Measurements from ENCODE around the gene GABRA1. TPM values are rescaled to one million over a fixed set of nuclear protein-coding genes. Genes with fewer than 3 reads are reported as not detected.

The GABRA1 gene
- polyA plus RNA-seq, 1 donor: 0.61 TPM

- no peak for DNase-seq
- Histone ChIP-seq H3K4me3 (ENCODE audit: low read length) (no peak overlapping the region), H3K9me3 (ENCODE audit: control insufficient read depth, low read depth, low read length) (no peaks in the 10 kb centered on the region)
Measured at GRCh38 chr5:161889971-161890370, 42.1 kb downstream of the GABRA1 start.

GRCh38 chr5:161895514-161895913 lies 47.6 kb downstream of the GABRA1 start:
- Histone ChIP-seq H3K4me1 (ENCODE audit: control insufficient read depth, insufficient read depth, low read length) (no peaks in the 10 kb centered on the region), H3K9me3 (ENCODE audit: control insufficient read depth, low read depth, low read length) (no peaks in the 10 kb centered on the region)
- no CpG with 5 or more reads among the region's 1 CpG for WGBS (ENCODE audit: insufficient coverage, low lambda C conversion rate)

More at GRCh38 chr5:161889971-161890370, 42.1 kb downstream of the GABRA1 start:
- H3K27ac ChIP-seq (ENCODE audit: low read length): no peak overlapping the region
- H3K4me1 ChIP-seq (ENCODE audit: control insufficient read depth, insufficient read depth, low read length): no peaks in the 10 kb centered on the region
- H3K36me3 ChIP-seq (ENCODE audit: control insufficient read depth, insufficient read depth, low read length): no peaks in the 10 kb centered on the region
- no peaks in the 10 kb centered on the region for H3K27me3 ChIP-seq (ENCODE audit: control insufficient read depth, insufficient read depth, low read length)

GRCh38 chr5:161897033-161897432 lies 49.1 kb downstream of the GABRA1 start:
- no peak overlapping the region for H3K27ac ChIP-seq (ENCODE audit: low read length)
- no peak for DNase-seq
- H3K27me3 ChIP-seq (ENCODE audit: control insufficient read depth, insufficient read depth, low read length): no peaks in the 10 kb centered on the region
- H3K4me3 ChIP-seq (ENCODE audit: low read length): no peak overlapping the region
- no peaks in the 10 kb centered on the region for H3K4me1 ChIP-seq (ENCODE audit: control insufficient read depth, insufficient read depth, low read length)
- H3K9me3 ChIP-seq (ENCODE audit: control insufficient read depth, low read depth, low read length): no peaks in the 10 kb centered on the region
- WGBS (ENCODE audit: insufficient coverage, low lambda C conversion rate): no CpG with 5 or more reads among the region's 7 CpGs
- no peaks in the 10 kb centered on the region for H3K36me3 ChIP-seq (ENCODE audit: control insufficient read depth, insufficient read depth, low read length)

More at GRCh38 chr5:161895514-161895913, 47.6 kb downstream of the GABRA1 start:
- no peaks in the 10 kb centered on the region for H3K36me3 ChIP-seq (ENCODE audit: control insufficient read depth, insufficient read depth, low read length)
- no peak for DNase-seq
- no peaks in the 10 kb centered on the region for H3K27me3 ChIP-seq (ENCODE audit: control insufficient read depth, insufficient read depth, low read length)
- no peak overlapping the region for H3K27ac ChIP-seq (ENCODE audit: low read length)
- no peak overlapping the region for H3K4me3 ChIP-seq (ENCODE audit: low read length)

- H3K27ac ChIP-seq (ENCODE audit: low read length): no peak overlapping the region
- no peaks in the 10 kb centered on the region for H3K4me1 ChIP-seq (ENCODE audit: control insufficient read depth, insufficient read depth, low read length)
Measured at GRCh38 chr5:161899590-161899989, 51.7 kb downstream of the GABRA1 start.

GRCh38 chr5:161900981-161901380 lies 53.1 kb downstream of the GABRA1 start:
- H3K4me3 ChIP-seq (ENCODE audit: low read length): no peak overlapping the region
- DNase-seq: no peak
- H3K9me3 ChIP-seq (ENCODE audit: control insufficient read depth, low read depth, low read length): no peaks in the 10 kb centered on the region
- H3K27me3 ChIP-seq (ENCODE audit: control insufficient read depth, insufficient read depth, low read length): no peaks in the 10 kb centered on the region
- H3K27ac ChIP-seq (ENCODE audit: low read length): no peak overlapping the region
- no peaks in the 10 kb centered on the region for H3K36me3 ChIP-seq (ENCODE audit: control insufficient read depth, insufficient read depth, low read length)
- 80% methylated on average over 1 of the region's 1 CpG for WGBS (ENCODE audit: insufficient coverage, low lambda C conversion rate)
- H3K4me1 ChIP-seq (ENCODE audit: control insufficient read depth, insufficient read depth, low read length): no peaks in the 10 kb centered on the region

More at GRCh38 chr5:161899590-161899989, 51.7 kb downstream of the GABRA1 start:
- Histone ChIP-seq H3K9me3 (ENCODE audit: control insufficient read depth, low read depth, low read length) (no peaks in the 10 kb centered on the region), H3K36me3 (ENCODE audit: control insufficient read depth, insufficient read depth, low read length) (no peaks in the 10 kb centered on the region), H3K27me3 (ENCODE audit: control insufficient read depth, insufficient read depth, low read length) (no peaks in the 10 kb centered on the region), H3K4me3 (ENCODE audit: low read length) (no peak overlapping the region)
- no peak for DNase-seq

- DNase-seq: no peak
- WGBS (ENCODE audit: insufficient coverage, low lambda C conversion rate): no CpG with 5 or more reads among the region's 1 CpG
- no peaks in the 10 kb centered on the region for H3K36me3 ChIP-seq (ENCODE audit: control insufficient read depth, insufficient read depth, low read length)
- no peaks in the 10 kb centered on the region for H3K27me3 ChIP-seq (ENCODE audit: control insufficient read depth, insufficient read depth, low read length)
- no peak overlapping the region for H3K4me3 ChIP-seq (ENCODE audit: low read length)
- no peak overlapping the region for H3K27ac ChIP-seq (ENCODE audit: low read length)
- H3K4me1 ChIP-seq (ENCODE audit: control insufficient read depth, insufficient read depth, low read length): no peaks in the 10 kb centered on the region
- no peaks in the 10 kb centered on the region for H3K9me3 ChIP-seq (ENCODE audit: control insufficient read depth, low read depth, low read length)
Measured at GRCh38 chr5:161921781-161922180, 73.9 kb downstream of the GABRA1 start.

- no peaks in the 10 kb centered on the region for H3K27me3 ChIP-seq (ENCODE audit: control insufficient read depth, insufficient read depth, low read length)
- no peaks in the 10 kb centered on the region for H3K9me3 ChIP-seq (ENCODE audit: control insufficient read depth, low read depth, low read length)
- no peaks in the 10 kb centered on the region for H3K36me3 ChIP-seq (ENCODE audit: control insufficient read depth, insufficient read depth, low read length)
- no peaks in the 10 kb centered on the region for H3K4me1 ChIP-seq (ENCODE audit: control insufficient read depth, insufficient read depth, low read length)
- WGBS (ENCODE audit: insufficient coverage, low lambda C conversion rate): 88% methylated on average over 2 of the region's 3 CpGs
- DNase-seq: no peak
- no peak overlapping the region for H3K27ac ChIP-seq (ENCODE audit: low read length)
- no peak overlapping the region for H3K4me3 ChIP-seq (ENCODE audit: low read length)
Measured at GRCh38 chr5:161924270-161924669, 76.3 kb downstream of the GABRA1 start.

GRCh38 chr5:161925960-161926359 lies 78.0 kb downstream of the GABRA1 start:
- H3K36me3 ChIP-seq (ENCODE audit: control insufficient read depth, insufficient read depth, low read length): no peaks in the 10 kb centered on the region
- H3K4me3 ChIP-seq (ENCODE audit: low read length): no peak overlapping the region
- H3K27ac ChIP-seq (ENCODE audit: low read length): no peak overlapping the region
- no peaks in the 10 kb centered on the region for H3K4me1 ChIP-seq (ENCODE audit: control insufficient read depth, insufficient read depth, low read length)
- no CpG with 5 or more reads among the region's 4 CpGs for WGBS (ENCODE audit: insufficient coverage, low lambda C conversion rate)
- no peaks in the 10 kb centered on the region for H3K27me3 ChIP-seq (ENCODE audit: control insufficient read depth, insufficient read depth, low read length)
- H3K9me3 ChIP-seq (ENCODE audit: control insufficient read depth, low read depth, low read length): no peaks in the 10 kb centered on the region
- DNase-seq: no peak

- H3K27ac ChIP-seq (ENCODE audit: low read length): no peak overlapping the region
- no peak for DNase-seq
- H3K36me3 ChIP-seq (ENCODE audit: control insufficient read depth, insufficient read depth, low read length): no peaks in the 10 kb centered on the region
- 94% methylated on average over 3 of the region's 3 CpGs for WGBS (ENCODE audit: insufficient coverage, low lambda C conversion rate)
- no peaks in the 10 kb centered on the region for H3K9me3 ChIP-seq (ENCODE audit: control insufficient read depth, low read depth, low read length)
- H3K4me1 ChIP-seq (ENCODE audit: control insufficient read depth, insufficient read depth, low read length): no peaks in the 10 kb centered on the region
- no peak overlapping the region for H3K4me3 ChIP-seq (ENCODE audit: low read length)
- no peaks in the 10 kb centered on the region for H3K27me3 ChIP-seq (ENCODE audit: control insufficient read depth, insufficient read depth, low read length)
Measured at GRCh38 chr5:161934486-161934885, 86.6 kb downstream of the GABRA1 start.

GRCh38 chr5:161944974-161945373 lies 97.1 kb downstream of the GABRA1 start:
- no peak for DNase-seq
- Histone ChIP-seq H3K4me1 (ENCODE audit: control insufficient read depth, insufficient read depth, low read length) (no peaks in the 10 kb centered on the region), H3K36me3 (ENCODE audit: control insufficient read depth, insufficient read depth, low read length) (no peaks in the 10 kb centered on the region), H3K4me3 (ENCODE audit: low read length) (no peak overlapping the region), H3K27me3 (ENCODE audit: control insufficient read depth, insufficient read depth, low read length) (no peaks in the 10 kb centered on the region), H3K27ac (ENCODE audit: low read length) (no peak overlapping the region), H3K9me3 (ENCODE audit: control insufficient read depth, low read depth, low read length) (no peaks in the 10 kb centered on the region)
- no CpG with 5 or more reads among the region's 1 CpG for WGBS (ENCODE audit: insufficient coverage, low lambda C conversion rate)

- H3K27me3 ChIP-seq (ENCODE audit: control insufficient read depth, insufficient read depth, low read length): no peaks in the 10 kb centered on the region
- no peak overlapping the region for H3K27ac ChIP-seq (ENCODE audit: low read length)
- H3K36me3 ChIP-seq (ENCODE audit: control insufficient read depth, insufficient read depth, low read length): no peaks in the 10 kb centered on the region
- no peak for DNase-seq
- no peaks in the 10 kb centered on the region for H3K4me1 ChIP-seq (ENCODE audit: control insufficient read depth, insufficient read depth, low read length)
- no peak overlapping the region for H3K4me3 ChIP-seq (ENCODE audit: low read length)
- WGBS (ENCODE audit: insufficient coverage, low lambda C conversion rate): 100% methylated on average over 2 of the region's 4 CpGs
- no peaks in the 10 kb centered on the region for H3K9me3 ChIP-seq (ENCODE audit: control insufficient read depth, low read depth, low read length)
Measured at GRCh38 chr5:161946911-161947310, 99.0 kb downstream of the GABRA1 start.

All from large intestine (tissue), 3 donors.